ENCODE results near the gene ITPK1. TPM values are rescaled to one million over a fixed set of nuclear protein-coding genes. Genes with fewer than 3 reads are reported as not detected.
"Not testable (repeated sequence)": the region's sequence is repeated elsewhere in the genome, so short reads cannot be mapped to it uniquely, and the experiment has no call there.

ITPK1 gene
- total RNA-seq, 1 donor: 59.8 TPM

GRCh38 chr14:93105856-93106255 is 9.9 kb downstream of the ITPK1 start:
- DNase-seq (ENCODE audit: low read depth in 2 of 3, low spot score in 2 of 3): not testable (repeated sequence)

- peak in 1 of 3 donors; percentile 62 for DNase-seq (ENCODE audit: low read depth in 2 of 3, low spot score in 2 of 3)
Observed at GRCh38 chr14:93105362-93105761, 10.4 kb downstream of the ITPK1 start.

- no peak for DNase-seq (ENCODE audit: low read depth in 2 of 3, low spot score in 2 of 3)
Observed at GRCh38 chr14:93104961-93105360, 10.8 kb downstream of the ITPK1 start.

- peak; percentile 26 to 80 (median 72) for DNase-seq (ENCODE audit: low read depth in 2 of 3, low spot score in 2 of 3)
Observed at GRCh38 chr14:93103392-93104080, 12.2 kb downstream of the ITPK1 start.

GRCh38 chr14:93102141-93102540 is 13.6 kb downstream of the ITPK1 start:
- no peak for DNase-seq (ENCODE audit: low read depth in 2 of 3, low spot score in 2 of 3)

- no peak for DNase-seq (ENCODE audit: low read depth in 2 of 3, low spot score in 2 of 3)
Observed at GRCh38 chr14:93101181-93101580, 14.5 kb downstream of the ITPK1 start.

GRCh38 chr14:93100570-93100969 is 15.2 kb downstream of the ITPK1 start:
- no peak for DNase-seq (ENCODE audit: low read depth in 2 of 3, low spot score in 2 of 3)

GRCh38 chr14:93100100-93100499 is 15.6 kb downstream of the ITPK1 start:
- DNase-seq (ENCODE audit: low read depth in 2 of 3, low spot score in 2 of 3): no peak

GRCh38 chr14:93099643-93100042 is 16.1 kb downstream of the ITPK1 start:
- DNase-seq (ENCODE audit: low read depth in 2 of 3, low spot score in 2 of 3): no peak

- no peak for DNase-seq (ENCODE audit: low read depth in 2 of 3, low spot score in 2 of 3)
Observed at GRCh38 chr14:93099196-93099595, 16.5 kb downstream of the ITPK1 start.

- DNase-seq (ENCODE audit: low read depth in 2 of 3, low spot score in 2 of 3): no peak
Observed at GRCh38 chr14:93096691-93097322, 18.9 kb downstream of the ITPK1 start.

- no peak for DNase-seq (ENCODE audit: low read depth in 2 of 3, low spot score in 2 of 3)
Observed at GRCh38 chr14:93095742-93096510, 19.8 kb downstream of the ITPK1 start.

- DNase-seq (ENCODE audit: low read depth in 2 of 3, low spot score in 2 of 3): no peak
Observed at GRCh38 chr14:93094121-93094918, 21.4 kb downstream of the ITPK1 start.

- DNase-seq (ENCODE audit: low read depth in 2 of 3, low spot score in 2 of 3): no peak
Observed at GRCh38 chr14:93092606-93093556, 22.8 kb downstream of the ITPK1 start.

- DNase-seq (ENCODE audit: low read depth in 2 of 3, low spot score in 2 of 3): no peak
Observed at GRCh38 chr14:93091666-93092065, 24.1 kb downstream of the ITPK1 start.

- no peak for DNase-seq (ENCODE audit: low read depth in 2 of 3, low spot score in 2 of 3)
Observed at GRCh38 chr14:93090826-93091555, 24.7 kb downstream of the ITPK1 start.

- DNase-seq (ENCODE audit: low read depth in 2 of 3, low spot score in 2 of 3): no peak
Observed at GRCh38 chr14:93089521-93090269, 26.0 kb downstream of the ITPK1 start.

GRCh38 chr14:93086441-93087055 is 29.2 kb downstream of the ITPK1 start:
- DNase-seq (ENCODE audit: low read depth in 2 of 3, low spot score in 2 of 3): peak in 2 of 3 donors; percentile 27 to 47

All from hematopoietic multipotent progenitor cell (in vitro differentiated cells).